SK-N-MC (cell line): ENCODE measurements around the gene ZBTB39.

Experiments
- EZH2 ChIP-seq: fragments of 200-600 bp; sonication (generic); IDR thresholded peaks from one replicate; pipeline ENCODE4 v1.6.1; 2017; ENCODE audit warnings: antibody characterized with exemption
- FOXP2 ChIP-seq: optimal IDR thresholded peaks from 2 replicates; pipeline ENCODE3; 2011; ENCODE audit warnings: mild to moderate bottlenecking, moderate library complexity; ENCODE audit not compliant: insufficient read depth; ENCODE audit errors: extremely low read length, control extremely low read depth
- POLR2AphosphoS5 ChIP-seq: IDR thresholded peaks from 2 replicates; pipeline ENCODE4 v1.6.1; 2012; ENCODE audit warnings: mild to moderate bottlenecking, low read depth, low read length, borderline replicate concordance

DNA sequence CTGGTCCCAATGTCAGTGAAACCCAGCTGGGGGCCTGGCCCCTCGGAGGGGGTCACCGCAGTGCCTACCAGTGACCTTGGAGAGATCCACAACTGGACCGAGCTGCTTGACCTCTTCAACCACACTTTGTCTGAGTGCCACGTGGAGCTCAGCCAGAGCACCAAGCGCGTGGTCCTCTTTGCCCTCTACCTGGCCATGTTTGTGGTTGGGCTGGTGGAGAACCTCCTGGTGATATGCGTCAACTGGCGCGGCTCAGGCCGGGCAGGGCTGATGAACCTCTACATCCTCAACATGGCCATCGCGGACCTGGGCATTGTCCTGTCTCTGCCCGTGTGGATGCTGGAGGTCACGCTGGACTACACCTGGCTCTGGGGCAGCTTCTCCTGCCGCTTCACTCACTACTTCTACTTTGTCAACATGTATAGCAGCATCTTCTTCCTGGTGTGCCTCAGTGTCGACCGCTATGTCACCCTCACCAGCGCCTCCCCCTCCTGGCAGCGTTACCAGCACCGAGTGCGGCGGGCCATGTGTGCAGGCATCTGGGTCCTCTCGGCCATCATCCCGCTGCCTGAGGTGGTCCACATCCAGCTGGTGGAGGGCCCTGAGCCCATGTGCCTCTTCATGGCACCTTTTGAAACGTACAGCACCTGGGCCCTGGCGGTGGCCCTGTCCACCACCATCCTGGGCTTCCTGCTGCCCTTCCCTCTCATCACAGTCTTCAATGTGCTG is 11.0 kb downstream of the ZBTB39 start:
- TF ChIP-seq EZH2 (no peak), POLR2AphosphoS5 (no peak), FOXP2 (no peak)
